ENCODE measurements around the gene ZKSCAN3. TPM values are rescaled to one million over a fixed set of nuclear protein-coding genes. Genes with fewer than 3 reads are reported as not detected.
"Not testable (repeated sequence)": the region's sequence is repeated elsewhere in the genome, so short reads cannot be mapped to it uniquely, and the experiment has no call there.

ZKSCAN3 gene
- total RNA-seq, 1 experiment from 2014 or later = 5.2 TPM

DNA sequence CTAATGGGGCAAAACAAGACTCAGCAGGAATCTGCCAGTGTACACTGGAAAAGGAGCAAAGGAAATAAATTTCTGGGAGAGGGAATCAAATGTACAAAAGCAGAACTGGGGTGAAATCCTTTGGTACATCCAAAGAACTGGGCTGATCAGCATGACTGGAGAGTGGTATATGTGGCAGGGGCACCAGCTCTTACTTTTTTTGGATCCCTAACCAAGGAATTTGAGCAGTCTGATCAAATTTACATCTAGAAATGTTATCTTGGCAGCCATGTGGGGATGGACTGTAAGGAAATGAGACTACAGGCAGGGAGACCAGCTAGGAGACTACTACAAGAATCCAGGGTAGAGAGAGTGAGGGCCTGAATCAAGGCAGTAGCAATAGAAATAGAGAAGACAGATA, 12.6 kb upstream of the ZKSCAN3 start:
- DNase-seq (ENCODE audit: low spot score) = no peak
- in situ Hi-C loops (cut with HindIII; ENCODE audit: low sequenced_read_pairs) = no loop called here

GRCh38 chr6:28340310-28341095, 9.2 kb upstream of the ZKSCAN3 start:
- in situ Hi-C loops (cut with HindIII; ENCODE audit: low sequenced_read_pairs) = no loop called here
- DNase-seq (ENCODE audit: low spot score) = no peak

DNA sequence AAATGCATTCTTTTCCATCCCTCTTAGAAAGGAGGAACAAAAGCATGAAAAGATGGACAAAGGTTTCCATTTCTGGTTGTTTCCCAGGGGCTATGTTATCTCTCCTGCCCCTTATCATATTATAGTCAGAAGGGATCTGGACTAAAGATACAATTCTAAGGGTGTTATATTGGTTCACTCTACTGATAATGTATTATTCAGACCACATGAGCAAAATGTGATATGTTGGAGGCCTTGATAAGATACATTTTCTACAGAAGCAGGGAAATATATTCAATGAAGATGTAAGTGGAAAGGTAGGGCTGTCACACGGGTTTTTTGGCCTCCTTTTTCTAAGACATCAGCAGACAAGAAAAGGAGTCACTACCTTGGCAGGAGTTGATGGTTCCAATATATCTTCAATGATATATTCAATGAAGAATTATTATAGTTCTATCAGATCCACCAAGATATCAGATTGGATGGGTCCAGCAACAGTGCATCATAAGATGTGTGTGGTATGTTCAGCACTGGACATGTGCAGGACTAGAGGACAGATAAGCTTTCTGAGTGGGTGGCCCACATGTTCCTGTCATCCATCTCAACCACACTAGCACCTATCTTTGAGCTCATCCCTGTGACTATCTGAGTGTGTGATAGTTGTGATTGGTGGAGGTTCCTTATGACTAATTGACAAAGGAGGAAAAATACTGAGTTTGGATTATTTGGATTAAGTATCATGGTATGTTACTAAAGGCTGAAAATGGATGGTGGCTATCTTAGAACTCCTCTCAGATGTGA, 5.7 kb upstream of the ZKSCAN3 start:
- in situ Hi-C loops (cut with HindIII; ENCODE audit: low sequenced_read_pairs) = no loop called here
- DNase-seq (ENCODE audit: low spot score) = no peak

GRCh38 chr6:28345201-28345600, 4.5 kb upstream of the ZKSCAN3 start:
- no peak for DNase-seq (ENCODE audit: low spot score)
- in situ Hi-C loops (cut with HindIII; ENCODE audit: low sequenced_read_pairs) = no loop called here

GRCh38 chr6:28347119-28347518, 2.6 kb upstream of the ZKSCAN3 start:
- in situ Hi-C loops (cut with HindIII; ENCODE audit: low sequenced_read_pairs) = no loop called here
- DNase-seq (ENCODE audit: low spot score) = no peak

GRCh38 chr6:28349344-28349891, 329 bp upstream of the ZKSCAN3 start:
- in situ Hi-C loops (cut with HindIII; ENCODE audit: low sequenced_read_pairs) = no loop called here
- no peak for DNase-seq (ENCODE audit: low spot score)

DNA sequence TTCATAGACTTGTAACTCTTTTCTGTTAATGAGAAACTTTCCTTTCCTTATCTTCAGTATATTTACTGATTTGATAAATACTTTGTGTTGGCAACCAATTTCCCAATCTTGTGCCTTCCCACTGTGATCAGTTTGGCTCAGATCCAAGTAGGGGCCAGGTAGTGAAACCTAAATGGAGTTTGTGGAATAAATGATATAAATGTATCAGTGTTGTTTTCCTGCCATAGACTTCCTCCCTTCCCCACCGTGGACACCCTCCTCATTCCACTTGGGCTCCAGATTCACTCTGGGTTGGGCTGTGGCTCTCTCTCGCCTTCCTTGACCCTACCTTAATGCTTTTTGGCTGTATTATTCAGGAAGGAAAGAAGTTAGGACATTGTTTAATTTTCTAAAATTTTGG, 1.3 kb downstream of the ZKSCAN3 start:
- in situ Hi-C loops (cut with HindIII; ENCODE audit: low sequenced_read_pairs) = no loop called here

GRCh38 chr6:28351493-28351925, 1.8 kb downstream of the ZKSCAN3 start:
- no peak for DNase-seq (ENCODE audit: low spot score)
- in situ Hi-C loops (cut with HindIII; ENCODE audit: low sequenced_read_pairs) = no loop called here

More for the DNA sequence above, 1.3 kb downstream of the ZKSCAN3 start:
- no peak for DNase-seq (ENCODE audit: low spot score)

DNA sequence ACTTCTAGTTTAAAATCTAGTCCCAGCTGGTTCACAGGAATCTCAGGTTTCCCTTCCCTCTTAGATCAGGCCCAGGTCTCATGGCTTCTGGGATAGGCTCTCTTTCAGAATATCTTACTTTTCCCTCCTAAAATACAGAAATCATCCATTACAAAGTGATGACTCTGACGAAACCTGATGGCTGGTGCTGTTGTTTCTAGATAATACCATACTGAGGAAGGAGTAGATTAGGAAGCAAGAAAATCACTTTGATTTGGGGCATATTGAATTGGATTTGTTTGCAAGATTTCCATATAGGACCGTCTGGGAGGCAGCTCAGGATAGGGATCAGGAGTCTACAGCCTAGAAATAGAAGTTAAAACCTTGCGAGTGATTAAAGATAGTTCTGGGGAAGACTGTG, 3.6 kb downstream of the ZKSCAN3 start:
- in situ Hi-C loops (cut with HindIII; ENCODE audit: low sequenced_read_pairs) = no loop called here
- no peak for DNase-seq (ENCODE audit: low spot score)

DNA sequence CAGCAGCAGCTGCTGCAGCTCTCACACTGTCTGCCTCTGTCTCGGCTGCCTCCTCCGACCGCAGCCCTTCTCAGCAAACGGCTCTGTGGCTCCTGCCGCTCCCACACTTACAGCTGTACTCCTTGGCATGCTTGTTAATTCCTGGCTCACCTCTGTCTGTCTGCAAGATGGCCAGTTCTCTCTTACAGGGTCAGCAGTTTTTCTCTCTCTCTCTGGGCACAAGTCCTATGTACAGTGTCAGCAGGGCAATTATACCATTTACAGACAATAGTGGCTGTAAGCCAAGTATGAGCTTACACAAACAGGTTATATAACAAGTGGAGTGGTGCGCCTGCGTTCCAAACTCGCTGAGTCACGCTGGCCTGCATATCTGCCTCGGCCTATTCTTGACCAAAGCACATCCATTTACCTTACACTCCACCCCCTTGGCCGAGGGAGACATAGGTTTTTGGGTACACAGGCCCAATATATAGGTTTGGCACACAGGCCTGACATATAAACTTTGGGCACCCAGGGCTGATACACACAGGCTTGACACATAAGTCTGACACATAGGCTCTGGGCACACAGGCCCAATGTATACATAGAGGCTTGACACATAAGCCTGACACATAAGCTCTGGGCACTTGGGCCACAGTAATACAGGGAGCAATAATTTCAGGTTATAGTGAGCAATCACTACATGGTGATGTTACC, 4.4 kb downstream of the ZKSCAN3 start:
- in situ Hi-C loops (cut with HindIII; ENCODE audit: low sequenced_read_pairs) = no loop called here
- peak; percentile 61 for DNase-seq (ENCODE audit: low spot score)

DNA sequence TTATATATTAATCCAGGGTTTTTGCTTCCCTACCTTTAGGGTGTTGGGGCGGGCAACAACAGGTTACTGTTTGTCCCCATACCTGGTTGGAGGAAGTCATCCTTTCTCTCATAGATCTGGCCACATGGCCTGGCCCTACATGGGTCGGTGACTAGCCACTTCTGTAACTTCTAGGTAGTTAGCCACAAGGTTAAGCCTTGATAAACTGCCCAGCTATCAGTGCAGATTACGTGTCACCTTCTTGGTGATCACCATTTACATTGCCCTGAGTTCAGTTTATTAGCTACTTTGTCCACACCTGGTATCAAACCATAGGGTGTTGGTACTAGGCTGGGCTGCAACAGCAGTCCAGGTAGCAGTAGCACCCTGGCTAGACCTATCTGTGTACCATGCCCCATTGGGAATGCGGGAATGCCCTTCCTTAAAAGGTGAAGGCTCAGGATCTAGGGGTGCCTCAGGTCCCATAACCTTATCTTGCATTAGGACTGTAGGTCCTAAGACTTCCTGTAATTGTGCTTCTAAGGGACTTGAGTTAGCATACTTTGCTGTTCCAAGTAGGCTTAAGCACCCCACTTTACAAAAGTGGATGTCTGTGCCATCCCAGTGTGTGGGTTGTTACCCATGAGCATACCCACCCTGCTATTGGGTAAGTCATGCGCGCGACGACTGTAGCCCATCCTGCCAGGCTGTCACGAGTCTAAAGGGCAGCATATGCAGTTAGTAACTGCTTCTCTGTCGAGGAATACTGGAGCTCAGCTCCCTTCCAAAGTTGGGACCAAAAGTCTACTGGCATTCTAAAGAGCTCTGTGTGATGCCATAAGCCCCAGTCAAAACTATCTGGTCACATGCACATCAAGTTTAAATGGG, 5.2 kb downstream of the ZKSCAN3 start:
- no peak for DNase-seq (ENCODE audit: low spot score)
- in situ Hi-C loops (cut with HindIII; ENCODE audit: low sequenced_read_pairs) = no loop called here

GRCh38 chr6:28355743-28356665, 6.3 kb downstream of the ZKSCAN3 start:
- DNase-seq (ENCODE audit: low spot score) = peak; percentile 96
- in situ Hi-C loops (cut with HindIII; ENCODE audit: low sequenced_read_pairs) = no loop called here

DNA sequence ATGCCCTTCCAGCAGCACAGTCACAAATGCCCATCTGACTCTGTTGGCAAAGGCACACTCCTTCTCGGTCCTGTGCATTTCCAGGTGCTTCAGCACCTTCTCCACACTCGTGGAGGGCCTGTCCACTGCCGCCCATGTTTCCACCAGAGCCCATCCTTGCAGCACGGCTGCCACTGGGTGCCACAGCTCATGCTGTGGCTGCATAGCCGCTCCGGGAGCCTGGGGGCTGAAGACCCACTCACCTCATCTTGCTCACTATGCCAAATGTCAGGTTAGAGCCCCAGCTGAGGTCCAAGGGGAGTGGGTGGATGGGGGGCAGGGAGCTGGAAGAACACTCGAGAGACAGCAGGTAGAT, 6.9 kb downstream of the ZKSCAN3 start:
- in situ Hi-C loops (cut with HindIII; ENCODE audit: low sequenced_read_pairs) = no loop called here
- DNase-seq (ENCODE audit: low spot score) = no peak

- DNase-seq (ENCODE audit: low spot score) = peak; percentile 22
- in situ Hi-C loops (cut with HindIII; ENCODE audit: low sequenced_read_pairs) = no loop called here
Observed at GRCh38 chr6:28357036-28357435, 7.3 kb downstream of the ZKSCAN3 start.

DNA sequence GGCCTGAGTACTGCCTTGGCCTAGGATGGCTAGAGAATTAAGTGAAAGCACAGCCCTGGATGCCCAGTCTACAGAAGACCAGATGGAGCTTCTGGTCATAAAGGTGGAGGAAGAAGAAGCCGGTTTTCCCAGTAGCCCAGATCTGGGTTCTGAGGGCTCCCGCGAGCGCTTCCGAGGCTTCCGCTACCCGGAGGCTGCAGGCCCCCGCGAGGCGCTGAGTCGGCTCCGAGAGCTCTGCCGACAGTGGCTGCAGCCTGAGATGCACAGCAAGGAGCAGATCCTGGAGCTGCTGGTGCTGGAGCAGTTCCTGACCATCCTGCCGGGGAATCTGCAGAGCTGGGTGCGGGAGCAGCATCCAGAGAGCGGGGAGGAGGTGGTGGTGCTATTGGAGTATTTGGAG, 9.8 kb downstream of the ZKSCAN3 start:
- DNase-seq (ENCODE audit: low spot score); in situ Hi-C loops (cut with HindIII; ENCODE audit: low sequenced_read_pairs): not testable (repeated sequence)

DNA sequence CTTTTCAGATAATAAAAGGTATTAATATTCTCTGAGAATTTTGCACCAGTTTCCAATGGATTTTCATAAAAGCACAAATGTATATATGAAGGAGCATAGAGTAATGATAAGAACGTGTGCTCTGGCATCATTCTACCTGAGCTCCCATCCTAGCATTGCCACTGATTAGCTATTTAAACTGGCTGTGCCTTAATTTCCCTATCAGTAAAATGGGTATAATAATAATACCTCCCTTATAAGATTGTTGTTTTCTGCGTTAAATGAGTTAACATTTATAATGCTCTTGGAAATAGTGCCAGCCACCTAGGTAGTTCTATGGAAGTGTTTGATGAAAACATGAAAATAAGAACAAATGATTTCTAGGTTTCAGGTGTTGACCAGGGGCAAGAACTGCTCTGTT, 11.2 kb downstream of the ZKSCAN3 start:
- in situ Hi-C loops (cut with HindIII; ENCODE audit: low sequenced_read_pairs) = no loop called here
- no peak for DNase-seq (ENCODE audit: low spot score)

- in situ Hi-C loops (cut with HindIII; ENCODE audit: low sequenced_read_pairs); DNase-seq (ENCODE audit: low spot score): not testable (repeated sequence)
Observed at GRCh38 chr6:28365590-28365989, 15.8 kb downstream of the ZKSCAN3 start.

DNA sequence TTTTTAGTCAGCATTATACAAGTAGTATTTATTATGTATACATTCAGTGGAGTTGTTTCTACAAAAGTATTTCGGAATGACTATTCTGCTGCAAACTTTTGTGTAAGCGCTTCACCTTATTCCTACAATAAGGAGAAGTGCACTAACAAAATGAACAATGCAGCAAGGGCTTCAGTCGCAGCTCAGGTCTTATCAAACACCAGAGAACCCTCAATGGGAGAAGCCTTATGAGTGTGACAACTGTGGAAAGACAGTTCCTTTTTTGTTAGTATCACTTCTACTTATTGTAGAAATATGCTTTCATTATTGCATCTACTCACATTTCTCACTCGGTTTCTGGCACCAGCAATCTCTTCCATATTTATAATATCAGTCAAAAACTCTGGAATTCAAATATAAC, 18.8 kb downstream of the ZKSCAN3 start:
- DNase-seq (ENCODE audit: low spot score) = no peak
- in situ Hi-C loops (cut with HindIII; ENCODE audit: low sequenced_read_pairs) = no loop called here

Data from G401 (cell line).